MM.1S (cell line): ENCODE measurements around the gene DECR2.

Experiments
- EZH2 ChIP-seq: fragments of 300-600 bp; sonication (generic); optimal IDR thresholded peaks from 2 replicates; pipeline ENCODE3; 2017; ENCODE audit warnings: low read depth, mild to moderate bottlenecking, antibody characterized with exemption, low read length, mixed read lengths
- EZH2phosphoT487 ChIP-seq: fragments of 300-600 bp; sonication (generic); IDR thresholded peaks from 2 replicates; pipeline ENCODE4 v1.6.1; 2018; ENCODE audit warnings: antibody characterized with exemption, low read length
- TF ChIP-seq, protein P1 (sequence below): fragments of 300-600 bp; sonication (generic); IDR thresholded peaks from 2 replicates; pipeline ENCODE4 v1.5.1; 2016; ENCODE audit warnings: antibody characterized with exemption, low read length, mixed read lengths

DNA sequence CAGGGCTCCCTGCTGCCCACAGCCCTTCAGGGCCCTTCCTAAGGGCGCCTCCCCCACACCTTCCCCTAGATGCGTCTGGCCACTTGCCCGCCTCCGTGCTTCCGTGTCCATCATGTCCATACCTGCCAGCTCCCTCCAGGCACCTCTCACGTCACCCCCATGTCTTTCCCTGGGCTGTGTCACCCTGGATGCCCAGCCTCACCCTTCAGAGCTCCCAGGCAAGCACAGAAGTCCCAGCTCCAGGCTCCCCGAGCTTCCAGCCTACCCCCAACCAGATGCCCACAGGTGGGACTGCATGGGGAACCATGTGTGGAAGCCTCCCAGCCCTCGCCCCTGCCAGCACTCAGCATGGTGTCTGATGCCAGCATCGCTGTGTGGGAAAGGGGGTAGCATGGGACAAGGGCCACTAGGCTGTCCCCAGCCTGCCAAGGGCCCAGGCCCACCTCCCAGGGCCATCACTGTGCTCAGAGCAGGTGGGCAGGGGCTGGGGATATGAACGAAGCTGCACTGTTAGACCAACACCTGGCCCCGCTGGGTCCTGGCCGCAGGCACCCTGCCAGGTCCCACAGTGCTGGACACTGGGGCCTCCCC lies 47.3 kb upstream of the DECR2 start:
- TF ChIP-seq, protein P1, sequence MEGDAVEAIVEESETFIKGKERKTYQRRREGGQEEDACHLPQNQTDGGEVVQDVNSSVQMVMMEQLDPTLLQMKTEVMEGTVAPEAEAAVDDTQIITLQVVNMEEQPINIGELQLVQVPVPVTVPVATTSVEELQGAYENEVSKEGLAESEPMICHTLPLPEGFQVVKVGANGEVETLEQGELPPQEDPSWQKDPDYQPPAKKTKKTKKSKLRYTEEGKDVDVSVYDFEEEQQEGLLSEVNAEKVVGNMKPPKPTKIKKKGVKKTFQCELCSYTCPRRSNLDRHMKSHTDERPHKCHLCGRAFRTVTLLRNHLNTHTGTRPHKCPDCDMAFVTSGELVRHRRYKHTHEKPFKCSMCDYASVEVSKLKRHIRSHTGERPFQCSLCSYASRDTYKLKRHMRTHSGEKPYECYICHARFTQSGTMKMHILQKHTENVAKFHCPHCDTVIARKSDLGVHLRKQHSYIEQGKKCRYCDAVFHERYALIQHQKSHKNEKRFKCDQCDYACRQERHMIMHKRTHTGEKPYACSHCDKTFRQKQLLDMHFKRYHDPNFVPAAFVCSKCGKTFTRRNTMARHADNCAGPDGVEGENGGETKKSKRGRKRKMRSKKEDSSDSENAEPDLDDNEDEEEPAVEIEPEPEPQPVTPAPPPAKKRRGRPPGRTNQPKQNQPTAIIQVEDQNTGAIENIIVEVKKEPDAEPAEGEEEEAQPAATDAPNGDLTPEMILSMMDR: no peak
- TF ChIP-seq EZH2 (no peak), EZH2phosphoT487 (no peak)
